Central memory CD4-positive, alpha-beta T cell (primary cell): ENCODE measurements around the gene WRAP73.

Source experiments
- DNase-seq: peaks from one replicate; pipeline ENCODE4 v3.0.0; 2022

WRAP73 gene

GRCh38 chr1:3644273-3644672 is 5.6 kb downstream of the WRAP73 start:
- no peak for DNase-seq

GRCh38 chr1:3642919-3643675 is 6.8 kb downstream of the WRAP73 start:
- DNase-seq = no peak

GRCh38 chr1:3641816-3642215 is 8.1 kb downstream of the WRAP73 start:
- no peak for DNase-seq

- no peak for DNase-seq
Observed at GRCh38 chr1:3641046-3641760, 8.7 kb downstream of the WRAP73 start.

GRCh38 chr1:3640121-3640837 is 9.6 kb downstream of the WRAP73 start:
- DNase-seq = no peak

GRCh38 chr1:3639397-3639911 is 10.4 kb downstream of the WRAP73 start:
- no peak for DNase-seq

GRCh38 chr1:3638676-3639075 is 11.2 kb downstream of the WRAP73 start:
- DNase-seq = no peak

GRCh38 chr1:3638027-3638426 is 11.9 kb downstream of the WRAP73 start:
- no peak for DNase-seq

GRCh38 chr1:3636531-3636930 is 13.4 kb downstream of the WRAP73 start:
- no peak for DNase-seq

- no peak for DNase-seq
Observed at GRCh38 chr1:3636080-3636479, 13.8 kb downstream of the WRAP73 start.

GRCh38 chr1:3634059-3634800 is 15.7 kb downstream of the WRAP73 start:
- no peak for DNase-seq

- no peak for DNase-seq
Observed at GRCh38 chr1:3633344-3634058, 16.4 kb downstream of the WRAP73 start.

- DNase-seq = no peak
Observed at GRCh38 chr1:3632716-3633343, 17.1 kb downstream of the WRAP73 start.

GRCh38 chr1:3632298-3632697 is 17.6 kb downstream of the WRAP73 start:
- DNase-seq = no peak

- DNase-seq = no peak
Observed at GRCh38 chr1:3631320-3632260, 18.3 kb downstream of the WRAP73 start.

- no peak for DNase-seq
Observed at GRCh38 chr1:3630914-3631313, 19.0 kb downstream of the WRAP73 start.

GRCh38 chr1:3630161-3630611 is 19.7 kb downstream of the WRAP73 start:
- DNase-seq = no peak

GRCh38 chr1:3629561-3630160 is 20.2 kb downstream of the WRAP73 start:
- no peak for DNase-seq

GRCh38 chr1:3628445-3628844 is 21.5 kb downstream of the WRAP73 start:
- DNase-seq = no peak
